ENCODE measurements around the gene TUT4.

TUT4 gene

GRCh38 chr1:52531249-52531872 is 21.5 kb downstream of the TUT4 start:
- DNase-seq = no peak

- no peak for DNase-seq
Observed at GRCh38 chr1:52530563-52531144, 22.2 kb downstream of the TUT4 start.

GRCh38 chr1:52523376-52523775 is 29.5 kb downstream of the TUT4 start:
- DNase-seq = no peak

GRCh38 chr1:52520148-52520547 is 32.7 kb downstream of the TUT4 start:
- peak; percentile 47 for DNase-seq

- no peak for DNase-seq
Observed at GRCh38 chr1:52518962-52519361, 33.9 kb downstream of the TUT4 start.

- no peak for DNase-seq
Observed at GRCh38 chr1:52511851-52512615, 40.9 kb downstream of the TUT4 start.

GRCh38 chr1:52511439-52511838 is 41.5 kb downstream of the TUT4 start:
- DNase-seq = no peak

- DNase-seq = no peak
Observed at GRCh38 chr1:52506920-52507546, 45.9 kb downstream of the TUT4 start.

- no peak for DNase-seq
Observed at GRCh38 chr1:52506349-52506748, 46.5 kb downstream of the TUT4 start.

GRCh38 chr1:52504720-52505119 is 48.2 kb downstream of the TUT4 start:
- DNase-seq = no peak

GRCh38 chr1:52503706-52504105 is 49.2 kb downstream of the TUT4 start:
- DNase-seq = no peak

- DNase-seq = no peak
Observed at GRCh38 chr1:52502789-52503188, 50.1 kb downstream of the TUT4 start.

- DNase-seq = no peak
Observed at GRCh38 chr1:52487632-52488031, 65.3 kb downstream of the TUT4 start.

GRCh38 chr1:52482326-52483004 is 70.4 kb downstream of the TUT4 start:
- no peak for DNase-seq

GRCh38 chr1:52479076-52479475 is 73.8 kb downstream of the TUT4 start:
- DNase-seq = no peak

- DNase-seq = no peak
Observed at GRCh38 chr1:52477876-52478275, 75.0 kb downstream of the TUT4 start.

GRCh38 chr1:52476943-52477342 is 75.9 kb downstream of the TUT4 start:
- no peak for DNase-seq

GRCh38 chr1:52474807-52475206 is 78.1 kb downstream of the TUT4 start:
- DNase-seq = no peak

- DNase-seq = no peak
Observed at GRCh38 chr1:52473039-52473438, 79.9 kb downstream of the TUT4 start.

GRCh38 chr1:52472384-52472783 is 80.5 kb downstream of the TUT4 start:
- DNase-seq = no peak

- DNase-seq = no peak
Observed at GRCh38 chr1:52469108-52469507, 83.8 kb downstream of the TUT4 start.

- DNase-seq = no peak
Observed at GRCh38 chr1:52463891-52464290, 89.0 kb downstream of the TUT4 start.

- DNase-seq = no peak
Observed at GRCh38 chr1:52461821-52462220, 91.1 kb downstream of the TUT4 start.

Data from fibroblast of skin of right quadriceps (primary cell).